Measurements from ENCODE around the gene SPRYD7. TPM values are rescaled to one million over a fixed set of nuclear protein-coding genes. Genes with fewer than 3 reads are reported as not detected.
"Not testable (repeated sequence)": the region's sequence is repeated elsewhere in the genome, so short reads cannot be mapped to it uniquely, and the experiment has no call there.

The SPRYD7 gene
- polyA plus RNA-seq, 1 of the 3 experiments (the other 2 are of a cell fraction), result 8.6 TPM

GRCh38 chr13:49922301-49922700 is 13.8 kb downstream of the SPRYD7 start:
- ChIA-PET POLR2A (no interaction called here), CTCF (interaction anchor here (2.9 kb wide), 1 partner anchor 14 kb away, joined by 11 read pairs; the partner anchor contains the start of gene SPRYD7)
- Histone ChIP-seq H3K79me2 (ENCODE audit: insufficient read depth) (no peaks in the 10 kb centered on the region), H3F3A (replicated peaks; ENCODE audit: insufficient read depth) (no peaks in the 10 kb centered on the region), H3K9me2 (no peaks in the 10 kb centered on the region), H2AFZ (ENCODE audit: low read depth) (no peak overlapping the region), H3K27me3 (ENCODE audit: insufficient read depth) (no peaks in the 10 kb centered on the region), H3K4me2 (no peak overlapping the region), H3K36me3 (replicated peaks in 1 of 2; ENCODE audit: control insufficient read depth in 1 of 2, insufficient read depth in 2 of 2, low read length in 1 of 2) (peaks cover 16 to 75% of the 10 kb centered on the region in 2 experiments), H3K9ac (no peak overlapping the region), H3K9me3 (no peaks in the 10 kb centered on the region), H4K20me1 (ENCODE audit: insufficient read depth) (no peaks in the 10 kb centered on the region), H3K4me1 (ENCODE audit: control insufficient read depth in 1 of 2, insufficient read depth in 2 of 2, low read depth in 1 of 2, low read length in 1 of 2) (no peaks in the 10 kb centered on the region), H3K4me3 (ENCODE audit: low read depth in 2 of 2, low read length in 1 of 2) (no peak overlapping the region), H3K27ac (ENCODE audit: low read depth in 2 of 2, low read length in 1 of 2) (no peak overlapping the region)
- TF ChIP-seq SMC3 (IDR thresholded peaks at IDR 0.05; ENCODE audit: low read depth, low read length), result no peak
- TF ChIP-seq USF2 (IDR thresholded peaks at IDR 0.05; ENCODE audit: borderline replicate concordance, low read depth, low read length), result no peak
- TF ChIP-seq YY1 (IDR thresholded peaks at IDR 0.05; ENCODE audit: low read depth), result no peak
- no peak for TF ChIP-seq SIN3A (IDR thresholded peaks at IDR 0.05; ENCODE audit: borderline replicate concordance, low read depth, low read length)
- no peak for TF ChIP-seq IRF3 (IDR thresholded peaks at IDR 0.05; ENCODE audit: low read depth, low read length)
- TF ChIP-seq ZBTB33 (IDR thresholded peaks at IDR 0.05; ENCODE audit: borderline replicate concordance, low read depth), result no peak
- no peak for TF ChIP-seq TCF12 (IDR thresholded peaks at IDR 0.05)
- TF ChIP-seq GABPA (IDR thresholded peaks at IDR 0.05; ENCODE audit: low read depth), result no peak
- TF ChIP-seq TAF1 (IDR thresholded peaks at IDR 0.05; ENCODE audit: borderline replicate concordance, low read depth, low read length), result no peak
- TF ChIP-seq CHD2 (IDR thresholded peaks at IDR 0.05; ENCODE audit: low read length, partially characterized antibody), result no peak
- TF ChIP-seq USF1 (IDR thresholded peaks at IDR 0.05; ENCODE audit: borderline replicate concordance, low read depth), result no peak
- TF ChIP-seq MXI1 (IDR thresholded peaks at IDR 0.05; ENCODE audit: low read depth, low read length), result no peak
- TF ChIP-seq RCOR1 (IDR thresholded peaks at IDR 0.05; ENCODE audit: low read length), result no peak
- no peak for TF ChIP-seq ELF1 (IDR thresholded peaks at IDR 0.05)
- DNase-seq, result no peak

- DNase-seq; H3K27me3 ChIP-seq (ENCODE audit: insufficient read depth); H3K4me2 ChIP-seq; H3K9ac ChIP-seq; H3K9me3 ChIP-seq; H4K20me1 ChIP-seq (ENCODE audit: insufficient read depth); H2AFZ ChIP-seq (ENCODE audit: low read depth); H3K4me1 ChIP-seq (ENCODE audit: control insufficient read depth in 1 of 2, insufficient read depth in 2 of 2, low read depth in 1 of 2, low read length in 1 of 2); POLR2A ChIA-PET; H3F3A ChIP-seq (replicated peaks; ENCODE audit: insufficient read depth); H3K79me2 ChIP-seq (ENCODE audit: insufficient read depth); H3K27ac ChIP-seq (ENCODE audit: low read depth in 2 of 2, low read length in 1 of 2); H3K4me3 ChIP-seq (ENCODE audit: low read depth in 2 of 2, low read length in 1 of 2); H3K9me2 ChIP-seq: not testable (repeated sequence)
- 94% methylated on average over 4 of the region's 4 CpGs for WGBS (ENCODE audit: low lambda C conversion rate)
- CTCF ChIA-PET, result interaction anchor here (1.3 to 2.9 kb wide), 2 partner anchors 16 to 52 kb away, joined by 4 to 11 read pairs; partner anchors contain the start of gene SPRYD7
- H3K36me3 ChIP-seq (replicated peaks in 1 of 2; ENCODE audit: control insufficient read depth in 1 of 2, insufficient read depth in 2 of 2, low read length in 1 of 2), result peaks cover 12 to 71% of the 10 kb centered on the region in 2 experiments
Measured at GRCh38 chr13:49920969-49921368, 15.2 kb downstream of the SPRYD7 start.

- H3K79me2 ChIP-seq (ENCODE audit: insufficient read depth); POLR2A ChIA-PET; H3K4me2 ChIP-seq; H3K27ac ChIP-seq (ENCODE audit: low read depth in 2 of 2, low read length in 1 of 2); H3F3A ChIP-seq (replicated peaks; ENCODE audit: insufficient read depth); H3K27me3 ChIP-seq (ENCODE audit: insufficient read depth); H3K4me1 ChIP-seq (ENCODE audit: control insufficient read depth in 1 of 2, insufficient read depth in 2 of 2, low read depth in 1 of 2, low read length in 1 of 2); H2AFZ ChIP-seq (ENCODE audit: low read depth); H3K9me2 ChIP-seq; H3K9me3 ChIP-seq; H3K4me3 ChIP-seq (ENCODE audit: low read depth in 2 of 2, low read length in 1 of 2); DNase-seq; H4K20me1 ChIP-seq (ENCODE audit: insufficient read depth); CTCF ChIA-PET; H3K9ac ChIP-seq: not testable (repeated sequence)
- H3K36me3 ChIP-seq (replicated peaks in 1 of 2; ENCODE audit: control insufficient read depth in 1 of 2, insufficient read depth in 2 of 2, low read length in 1 of 2), result peaks cover 10 to 76% of the 10 kb centered on the region in 2 experiments
- 92% methylated on average over 8 of the region's 8 CpGs for WGBS (ENCODE audit: low lambda C conversion rate)
Measured at GRCh38 chr13:49918106-49918505, 18.0 kb downstream of the SPRYD7 start.

Data from SK-N-SH (cell line).